Measurements from ENCODE around the gene TTLL13.

GRCh38 chr15:90257776-90258175, 8.4 kb downstream of the TTLL13 start:
- no peak for TF ChIP-seq REST (IDR thresholded peaks at IDR 0.05; ENCODE audit: borderline replicate concordance)
- TF ChIP-seq CTCF (IDR thresholded peaks at IDR 0.05; ENCODE audit: poor library complexity, severe bottlenecking) = no peak
- no peak for TF ChIP-seq EZH2 (IDR thresholded peaks at IDR 0.05; ENCODE audit: borderline replicate concordance, insufficient read depth, low read length, poor library complexity, severe bottlenecking)
- no peak for TF ChIP-seq TAF1 (IDR thresholded peaks at IDR 0.05; ENCODE audit: low read depth)
- TF ChIP-seq EP300 (conservative IDR thresholded peaks at IDR 0.05; ENCODE audit: poor library complexity, severe bottlenecking) = no peak
- no peak for TF ChIP-seq SMC3 (conservative IDR thresholded peaks at IDR 0.05; ENCODE audit: poor library complexity)
